Measurements from ENCODE around the gene GPR18.

DNA sequence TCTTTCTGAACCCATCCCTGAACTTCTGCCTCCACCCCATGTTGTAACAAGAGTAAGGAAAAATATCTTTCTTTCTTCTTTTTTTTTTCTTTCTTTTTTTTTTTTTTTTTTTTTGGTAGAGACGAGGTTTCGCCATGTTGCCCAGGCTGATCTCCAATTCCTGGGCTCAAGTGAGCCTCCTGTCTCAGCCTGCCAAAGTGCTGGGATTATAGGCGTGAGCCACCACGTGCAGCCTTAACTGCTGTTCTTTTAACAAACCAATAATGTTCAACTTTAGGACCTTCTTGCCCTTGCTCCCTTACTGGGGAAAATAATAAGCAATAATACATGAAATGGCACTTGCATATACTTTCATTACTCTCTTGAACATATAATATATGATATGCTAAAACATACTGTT, 29.4 kb upstream of the GPR18 start:
- TF ChIP-seq, protein P1, sequence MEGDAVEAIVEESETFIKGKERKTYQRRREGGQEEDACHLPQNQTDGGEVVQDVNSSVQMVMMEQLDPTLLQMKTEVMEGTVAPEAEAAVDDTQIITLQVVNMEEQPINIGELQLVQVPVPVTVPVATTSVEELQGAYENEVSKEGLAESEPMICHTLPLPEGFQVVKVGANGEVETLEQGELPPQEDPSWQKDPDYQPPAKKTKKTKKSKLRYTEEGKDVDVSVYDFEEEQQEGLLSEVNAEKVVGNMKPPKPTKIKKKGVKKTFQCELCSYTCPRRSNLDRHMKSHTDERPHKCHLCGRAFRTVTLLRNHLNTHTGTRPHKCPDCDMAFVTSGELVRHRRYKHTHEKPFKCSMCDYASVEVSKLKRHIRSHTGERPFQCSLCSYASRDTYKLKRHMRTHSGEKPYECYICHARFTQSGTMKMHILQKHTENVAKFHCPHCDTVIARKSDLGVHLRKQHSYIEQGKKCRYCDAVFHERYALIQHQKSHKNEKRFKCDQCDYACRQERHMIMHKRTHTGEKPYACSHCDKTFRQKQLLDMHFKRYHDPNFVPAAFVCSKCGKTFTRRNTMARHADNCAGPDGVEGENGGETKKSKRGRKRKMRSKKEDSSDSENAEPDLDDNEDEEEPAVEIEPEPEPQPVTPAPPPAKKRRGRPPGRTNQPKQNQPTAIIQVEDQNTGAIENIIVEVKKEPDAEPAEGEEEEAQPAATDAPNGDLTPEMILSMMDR (IDR thresholded peaks at IDR 0.05), result no peak
- no peak for TF ChIP-seq POLR2AphosphoS5 (IDR thresholded peaks at IDR 0.05)
- no peak for TF ChIP-seq POLR2A (IDR thresholded peaks at IDR 0.05)

Data from stomach (tissue), 4 donors.